Measurements from ENCODE around the gene UBA6.
"Not testable (repeated sequence)": the region's sequence is repeated elsewhere in the genome, so short reads cannot be mapped to it uniquely, and the experiment has no call there.

Gene UBA6

DNA sequence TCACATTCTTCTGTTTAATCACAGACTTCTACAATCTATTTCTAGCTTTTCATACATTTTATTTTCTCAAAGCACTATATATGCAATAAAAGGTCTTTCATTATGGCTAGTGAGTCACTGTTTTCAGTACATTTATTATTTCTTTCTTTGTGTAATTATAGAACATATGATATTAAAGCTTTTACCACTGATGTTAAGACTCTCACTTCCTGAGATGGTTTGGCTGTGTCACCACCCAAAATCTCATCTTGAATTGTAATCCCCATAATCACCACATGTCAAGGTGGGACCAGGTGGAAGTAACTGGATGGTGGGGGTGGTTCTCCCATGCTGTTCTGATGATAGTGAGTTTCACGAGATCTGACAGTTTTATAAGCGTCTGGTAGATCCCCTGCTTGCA lies 41.9 kb downstream of the UBA6 start:
- DNase-seq: no peak

DNA sequence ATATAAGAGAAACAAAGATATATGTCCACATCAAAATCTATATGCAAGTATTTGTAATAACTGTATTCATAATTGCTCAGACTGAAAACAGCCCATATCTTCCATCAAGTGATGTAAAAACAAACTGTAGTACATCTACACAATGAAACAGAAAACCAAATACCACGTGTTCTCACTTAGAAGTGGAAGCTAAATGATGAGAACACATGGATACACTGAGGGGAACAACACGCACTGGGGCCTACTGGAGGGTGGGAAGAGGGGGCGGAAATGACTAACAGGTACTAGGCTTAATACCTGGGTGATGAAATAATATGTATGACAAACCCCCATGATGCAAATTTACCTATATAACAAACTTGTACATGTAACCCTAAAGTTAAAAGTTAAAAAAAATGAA lies 42.7 kb downstream of the UBA6 start:
- DNase-seq: no peak

- DNase-seq: no peak
Observed at GRCh38 chr4:67651536-67651935, 49.4 kb downstream of the UBA6 start.

DNA sequence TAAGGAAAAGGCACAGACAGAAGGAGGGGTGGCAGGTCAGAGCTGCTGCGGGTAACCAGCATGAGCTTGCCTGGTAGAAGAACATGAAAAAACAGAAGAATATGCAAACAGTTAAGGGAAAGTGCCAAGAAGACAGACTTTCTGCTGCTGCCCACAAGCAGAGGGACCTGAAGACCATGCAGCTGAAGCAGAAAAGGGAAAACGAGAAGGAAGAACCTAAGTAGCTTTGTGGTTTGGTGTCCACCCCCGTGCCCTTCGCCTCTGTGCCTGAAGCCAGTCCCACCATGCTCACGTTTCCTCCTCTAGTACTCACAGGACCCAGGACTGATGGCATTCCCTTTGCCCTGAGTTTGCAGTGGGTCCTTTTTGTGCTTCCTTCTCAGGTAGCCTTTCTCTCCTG lies 62.8 kb downstream of the UBA6 start:
- DNase-seq: no peak

DNA sequence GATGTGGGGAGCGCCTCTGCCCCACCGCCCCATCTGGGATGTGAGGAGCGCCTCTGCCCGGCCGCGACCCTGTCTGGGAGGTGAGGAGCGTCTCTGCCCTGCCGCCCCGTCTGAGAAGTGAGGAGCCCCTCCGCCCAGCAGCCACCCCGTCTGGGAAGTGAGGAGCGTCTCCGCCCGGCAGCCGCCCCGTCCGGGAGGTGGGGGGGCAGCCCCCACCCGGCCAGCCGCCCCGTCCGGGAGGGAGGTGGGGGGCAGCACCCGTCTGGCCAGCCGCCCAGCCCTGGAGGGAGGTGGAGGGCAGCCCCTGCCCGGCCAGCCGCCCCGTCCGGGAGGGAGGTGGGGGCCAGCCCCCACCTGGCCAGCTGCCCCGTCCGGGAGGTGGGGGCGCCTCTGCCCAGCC lies 64.0 kb downstream of the UBA6 start:
- not testable (repeated sequence) for DNase-seq

- DNase-seq: no peak
Observed at GRCh38 chr4:67635331-67635730, 65.6 kb downstream of the UBA6 start.

- no peak for DNase-seq
Observed at GRCh38 chr4:67634741-67635140, 66.2 kb downstream of the UBA6 start.

GRCh38 chr4:67632492-67632891 lies 68.5 kb downstream of the UBA6 start:
- DNase-seq: no peak

GRCh38 chr4:67624939-67625338 lies 76.0 kb downstream of the UBA6 start:
- no peak for DNase-seq

DNA sequence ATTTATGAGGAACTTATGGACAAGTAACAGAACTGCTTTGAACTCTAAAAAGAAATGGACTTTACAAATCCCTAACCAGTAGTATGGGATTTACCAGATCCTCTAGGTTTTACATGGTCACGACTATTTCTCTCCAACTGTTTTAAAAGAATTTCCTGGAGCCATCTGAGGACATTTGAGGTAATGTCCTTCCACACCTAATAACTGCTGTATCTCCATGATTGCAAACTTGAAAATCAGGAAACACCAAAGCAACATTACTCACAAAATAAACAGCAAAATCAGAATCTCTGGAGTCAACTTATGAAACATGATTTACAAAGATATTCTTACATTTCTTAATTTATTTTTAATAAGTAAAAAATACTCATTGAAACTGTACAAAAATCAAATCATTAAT lies 84.5 kb downstream of the UBA6 start:
- no peak for DNase-seq

GRCh38 chr4:67615119-67615518 lies 85.8 kb downstream of the UBA6 start:
- DNase-seq: no peak

DNA sequence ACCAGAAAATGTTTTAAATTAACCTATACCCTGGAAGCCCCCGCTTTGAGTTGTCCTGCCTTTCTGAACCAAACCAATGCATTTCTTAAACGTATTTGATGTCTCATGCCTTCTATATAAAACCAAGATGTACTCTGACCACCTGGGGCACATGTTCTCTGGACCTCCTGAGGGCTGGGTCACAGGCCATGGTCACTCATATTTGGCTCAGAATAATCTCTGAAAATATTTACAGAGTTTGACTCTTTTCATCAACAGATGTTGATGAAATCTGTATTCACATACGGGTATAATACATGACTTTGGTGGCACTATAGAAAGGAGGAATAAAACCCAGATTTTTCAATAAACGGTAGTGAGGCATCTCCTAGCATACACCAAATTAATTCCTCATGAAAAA lies 86.8 kb downstream of the UBA6 start:
- DNase-seq: no peak

- no peak for DNase-seq
Observed at GRCh38 chr4:67608027-67608426, 92.9 kb downstream of the UBA6 start.

GRCh38 chr4:67604749-67605148 lies 96.2 kb downstream of the UBA6 start:
- DNase-seq: no peak

DNA sequence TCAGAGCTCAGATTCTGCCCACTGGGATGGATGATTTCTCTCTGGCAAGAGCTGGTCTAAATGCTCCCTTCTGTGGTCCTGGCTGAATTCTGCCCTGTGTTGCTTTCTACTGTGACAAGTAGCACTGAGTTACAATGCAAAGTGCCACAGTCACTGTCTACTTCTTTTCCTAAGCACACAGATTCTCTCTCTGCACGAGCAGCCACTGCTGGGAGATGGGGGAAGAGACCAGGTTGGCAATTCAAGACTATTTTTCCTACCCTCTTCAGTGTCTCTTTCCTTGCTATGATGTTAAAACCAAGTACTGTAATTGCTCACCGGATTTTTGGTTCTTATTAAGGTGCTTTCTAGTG lies 97.0 kb downstream of the UBA6 start:
- no peak for DNase-seq

DNA sequence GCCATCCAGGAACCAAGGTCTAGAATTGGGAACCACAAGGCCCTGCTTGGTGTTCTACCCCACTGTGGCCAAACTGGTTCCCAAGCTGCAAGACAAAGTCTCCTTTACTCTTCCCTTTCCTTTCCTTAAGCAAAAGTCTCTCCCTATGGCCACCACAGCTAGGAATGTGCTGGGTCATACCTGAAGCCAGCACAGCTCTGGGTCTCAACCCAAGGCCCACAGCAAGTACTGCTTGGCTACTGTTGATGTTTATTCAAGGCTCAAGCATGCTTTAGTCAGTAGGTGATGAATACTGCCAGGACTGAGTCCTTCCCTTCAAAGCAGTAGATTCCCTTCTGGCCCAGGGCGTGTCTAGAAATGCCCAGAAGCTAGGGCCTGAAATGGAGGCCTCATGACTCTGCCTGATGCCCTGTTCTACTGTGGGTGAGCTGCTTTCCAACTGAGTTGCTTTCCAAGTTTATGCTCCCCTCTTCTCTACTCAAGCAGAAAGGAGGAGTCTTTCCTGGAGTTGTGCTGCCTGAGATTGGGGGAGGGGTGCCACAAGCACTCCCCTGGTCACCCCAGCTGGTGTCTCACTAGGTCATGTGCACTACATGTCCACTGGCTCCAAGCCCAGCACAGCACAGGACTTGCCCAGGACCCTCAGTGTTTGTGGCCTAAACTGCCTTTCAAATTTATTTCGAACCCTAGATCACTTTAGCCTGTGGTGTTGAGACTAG lies 97.5 kb downstream of the UBA6 start:
- no peak for DNase-seq

GRCh38 chr4:67593741-67594175 lies 107.2 kb downstream of the UBA6 start:
- DNase-seq: no peak

- no peak for DNase-seq
Observed at GRCh38 chr4:67587156-67587555, 113.8 kb downstream of the UBA6 start.

- no peak for DNase-seq
Observed at GRCh38 chr4:67584496-67584895, 116.5 kb downstream of the UBA6 start.

DNA sequence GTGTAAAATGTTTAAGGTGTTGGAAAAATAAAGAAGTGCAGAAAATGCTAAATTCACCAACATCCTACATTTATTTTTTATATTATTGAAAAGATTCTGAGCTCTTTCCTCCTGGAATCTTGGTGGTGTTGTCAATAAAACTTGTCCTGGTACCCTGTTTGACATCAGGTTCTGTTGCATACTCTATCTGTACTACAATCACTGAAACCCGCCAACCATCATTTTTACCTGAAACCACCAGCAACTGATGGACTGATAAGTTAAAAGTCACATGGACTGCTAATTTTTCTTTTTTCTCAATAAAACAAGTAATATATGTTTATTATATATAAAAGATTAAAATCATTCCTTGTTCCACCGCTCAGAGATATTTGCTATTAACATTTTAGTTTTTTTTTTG lies 119.0 kb downstream of the UBA6 start:
- no peak for DNase-seq

- no peak for DNase-seq
Observed at GRCh38 chr4:67581208-67581857, 119.6 kb downstream of the UBA6 start.

- DNase-seq: no peak
Observed at GRCh38 chr4:67580577-67580976, 120.4 kb downstream of the UBA6 start.

GRCh38 chr4:67576538-67576937 lies 124.4 kb downstream of the UBA6 start:
- no peak for DNase-seq

- DNase-seq: no peak
Observed at GRCh38 chr4:67576059-67576466, 124.9 kb downstream of the UBA6 start.
